Neural progenitor cell (in vitro differentiated cells): ENCODE results near the gene NABP1.

Experiments used
- CTCF ChIP-seq: fragments of 200-600 bp; sonication (generic); IDR thresholded peaks from 2 replicates; pipeline ENCODE4 v1.5.1; 2017; ENCODE audit warnings: antibody characterized with exemption, mild to moderate bottlenecking
- EZH2 ChIP-seq: fragments of 200-600 bp; sonication (generic); IDR thresholded peaks from 2 replicates; pipeline ENCODE4 v1.6.1; 2017; ENCODE audit warnings: antibody characterized with exemption, mild to moderate bottlenecking, moderate library complexity

GRCh38 chr2:191638079-191638801, 39.7 kb upstream of the NABP1 start:
- TF ChIP-seq EZH2 (no peak), CTCF (no peak)
